GM23338 (cell line): ENCODE data around the gene C5orf58. TPM values are rescaled to one million over a fixed set of nuclear protein-coding genes. Genes with fewer than 3 reads are reported as not detected.

Experiments
- ATAC-seq: fragments of 200-7000 bp; cut with Tn5 transposase; 3 replicates; pipeline ENCODE4 v1.9.1; 2020
- DNase-seq: peaks from one replicate; pipeline ENCODE4 v3.0.0-alpha.2; 2015; ENCODE audit warnings: low spot score
- H2AFZ ChIP-seq: fragments of 200-600 bp; sonication (generic); 2 replicates; pipeline ENCODE4 v1.8.0; 2016; ENCODE audit warnings: antibody characterized with exemption, mild to moderate bottlenecking, moderate library complexity
- H3F3A ChIP-seq: fragments of 200-600 bp; sonication (generic); replicated peaks from 2 replicates; pipeline ENCODE4 v1.8.0; 2017; ENCODE audit warnings: antibody characterized with exemption, mixed run types, low read depth
- H3K27ac ChIP-seq: fragments of 200-600 bp; sonication (generic); 2 replicates; pipeline ENCODE4 v1.6.1; 2016; ENCODE audit warnings: low read depth
- H3K27me3 ChIP-seq: fragments of 200-600 bp; sonication (generic); 2 replicates; pipeline ENCODE4 v1.8.0; 2016; ENCODE audit warnings: mild to moderate bottlenecking, mixed run types, moderate library complexity; ENCODE audit not compliant: insufficient read depth
- H3K36me3 ChIP-seq: fragments of 200-600 bp; sonication (generic); 2 replicates; pipeline ENCODE4 v1.8.0; 2016; ENCODE audit warnings: mild to moderate bottlenecking; ENCODE audit not compliant: insufficient read depth
- H3K4me1 ChIP-seq: fragments of 200-600 bp; sonication (generic); 2 replicates; pipeline ENCODE4 v1.8.0; 2016; ENCODE audit warnings: mild to moderate bottlenecking, moderate library complexity; ENCODE audit not compliant: insufficient read depth
- H3K4me2 ChIP-seq: fragments of 200-600 bp; sonication (generic); 2 replicates; pipeline ENCODE4 v1.7.1; 2017; ENCODE audit warnings: mixed run types
- H3K4me3 ChIP-seq: fragments of 200-600 bp; sonication (generic); 2 replicates; pipeline ENCODE4 v1.6.1; 2016; ENCODE audit warnings: mixed run types
- H3K79me2 ChIP-seq: fragments of 200-600 bp; sonication (generic); replicated peaks from 2 replicates; pipeline ENCODE4 v1.8.0; 2017; ENCODE audit warnings: mild to moderate bottlenecking; ENCODE audit not compliant: insufficient read depth
- H3K9me2 ChIP-seq: fragments of 200-600 bp; sonication (generic); 2 replicates; pipeline ENCODE4 v1.8.0; 2017; ENCODE audit not compliant: insufficient read depth
- H4K20me1 ChIP-seq: fragments of 200-600 bp; sonication (generic); replicated peaks from 2 replicates; pipeline ENCODE4 v1.8.0; 2017; ENCODE audit warnings: mild to moderate bottlenecking; ENCODE audit not compliant: insufficient read depth
- H3K27ac Mint-ChIP-seq: 2 replicates; pipeline ENCODE4 v1.8.0; 2020; ENCODE audit warnings: inconsistent platforms, mild to moderate bottlenecking, moderate library complexity, mixed read lengths
- H3K27me3 Mint-ChIP-seq: 3 replicates; pipeline ENCODE4 v1.8.0; 2022; ENCODE audit warnings: low read depth, mild to moderate bottlenecking, moderate library complexity, mixed read lengths, inconsistent platforms; ENCODE audit not compliant: insufficient read depth, poor library complexity
- H3K36me3 Mint-ChIP-seq: 3 replicates; pipeline ENCODE4 v1.8.0; 2021; ENCODE audit warnings: low read depth, mild to moderate bottlenecking, inconsistent platforms, moderate library complexity, mixed read lengths
- H3K4me1 Mint-ChIP-seq: 3 replicates; pipeline ENCODE4 v1.8.0; 2020; ENCODE audit warnings: mild to moderate bottlenecking, inconsistent platforms, mixed read lengths
- H3K4me3 Mint-ChIP-seq: 3 replicates; pipeline ENCODE4 v1.8.0; 2021; ENCODE audit warnings: moderate library complexity, mild to moderate bottlenecking, inconsistent platforms, mixed read lengths
- H3K9me3 Mint-ChIP-seq: 3 replicates; pipeline ENCODE4 v1.8.0; 2020; ENCODE audit warnings: moderate library complexity, mild to moderate bottlenecking, inconsistent platforms, mixed read lengths
- CREB1 ChIP-seq: fragments of 250-450 bp; sonication (Bioruptor Pico); IDR thresholded peaks from 2 replicates; pipeline ENCODE4 v1.5.0; 2020; ENCODE audit warnings: low read depth, mild to moderate bottlenecking, moderate library complexity
- CTCF ChIP-seq, 2 experiments: fragments of 200-600 bp in 1 of 2; sonication (generic) in 1 of 2; conservative IDR thresholded peaks; 2 replicates each; pipeline versions ENCODE4 v1.5.1 to v1.6.1; 2016 to 2017; ENCODE audit warnings: antibody characterized with exemption in 2 of 2, low read depth in 2 of 2, mild to moderate bottlenecking in 2 of 2, moderate library complexity in 1 of 2
- ETS1 ChIP-seq: IDR thresholded peaks from 2 replicates; pipeline ENCODE4 v1.6.1; 2016; ENCODE audit warnings: antibody characterized with exemption
- EZH2 ChIP-seq: fragments of 200-600 bp; sonication (generic); IDR thresholded peaks from one replicate; pipeline ENCODE4 v1.8.0; 2017; ENCODE audit warnings: antibody characterized with exemption, mild to moderate bottlenecking, low read depth; ENCODE audit not compliant: unreplicated experiment
- EZH2phosphoT487 ChIP-seq: fragments of 200-600 bp; sonication (generic); IDR thresholded peaks from one replicate; pipeline ENCODE4 v1.8.1; 2018; ENCODE audit warnings: antibody characterized with exemption; ENCODE audit not compliant: unreplicated experiment
- JUNB ChIP-seq: IDR thresholded peaks from one replicate; pipeline ENCODE4 v1.6.1; 2016; ENCODE audit warnings: antibody characterized with exemption; ENCODE audit not compliant: unreplicated experiment
- NANOG ChIP-seq: IDR thresholded peaks from 2 replicates; pipeline ENCODE4 v1.6.1; 2016; ENCODE audit warnings: antibody characterized with exemption, borderline replicate concordance
- POLR2AphosphoS5 ChIP-seq: IDR thresholded peaks from 2 replicates; pipeline ENCODE4 v1.6.1; 2016; ENCODE audit warnings: antibody characterized with exemption, low read depth
- REST ChIP-seq: IDR thresholded peaks from one replicate; pipeline ENCODE4 v1.6.1; 2018; ENCODE audit warnings: antibody characterized with exemption; ENCODE audit not compliant: unreplicated experiment
- STAT1 ChIP-seq: IDR thresholded peaks from one replicate; pipeline ENCODE4 v1.6.1; 2016; ENCODE audit warnings: antibody characterized with exemption; ENCODE audit not compliant: unreplicated experiment
- ZNF331 ChIP-seq: fragments of 250-450 bp; sonication (Bioruptor Pico); IDR thresholded peaks from 2 replicates; pipeline ENCODE4 v1.5.0; 2020; ENCODE audit warnings: low read depth, mild to moderate bottlenecking, moderate library complexity
- polyA plus RNA-seq: library from polyadenylated mRNA; unstranded; fragments of >200 nt; fragmentation: Nextera tagmentation; extraction: Ambion mirVana; gene quantifications from 2 replicates; pipeline ENCODE4 v1.2.1, GENCODE V29; 2016
- total RNA-seq: library from RNA; depleted of rRNA; stranded (reverse); fragments of >200 nt; shearing (Covaris generic); gene quantifications from 2 replicates; pipeline ENCODE4 v1.2.3, GENCODE V29; 2014

C5orf58 gene
- total and polyA plus RNA-seq, 2 experiments from 2014 or later: 1.0 to 9.1 TPM

DNA sequence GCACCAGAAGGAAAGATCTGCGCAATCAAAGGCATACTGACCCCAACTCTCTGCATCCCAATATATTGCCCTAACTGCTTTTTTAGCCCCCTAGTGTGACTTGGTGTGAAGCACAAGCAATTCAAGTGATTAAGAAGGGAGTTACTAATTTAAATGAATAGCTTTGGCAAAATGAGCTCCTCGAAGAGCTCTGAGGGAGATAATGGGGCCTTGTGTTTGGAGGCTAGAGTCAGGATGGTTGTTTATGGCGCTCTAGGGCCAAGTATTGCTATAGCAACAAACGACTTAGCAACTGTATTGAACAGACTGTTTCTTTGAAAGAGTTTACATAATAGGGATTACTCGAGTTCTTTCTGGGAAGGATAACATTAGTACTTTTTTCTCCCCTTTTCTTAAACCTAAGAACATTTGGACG, 11.5 kb upstream of the C5orf58 start:
- Histone ChIP-seq H3K4me1 (peaks cover 19% of the 10 kb centered on the region; the same call in 1 of the 2 replicates), H3K9me2 (no peaks in the 10 kb centered on the region), H3F3A (no peaks in the 10 kb centered on the region), H2AFZ (no peak overlapping the region), H3K27me3 (no peaks in the 10 kb centered on the region), H3K27ac (no peak overlapping the region), H3K36me3 (no peaks in the 10 kb centered on the region), H3K4me3 (no peak overlapping the region), H3K79me2 (no peaks in the 10 kb centered on the region), H4K20me1 (no peaks in the 10 kb centered on the region), H3K4me2 (0 out of 2 replicates have a peak overlapping the region, but pooled peaks have one; percentile 30)
- TF ChIP-seq CTCF (conservative IDR thresholded peaks at IDR 0.05; ENCODE audit: low read depth in 2 of 2): peak; percentile 15 to 40; a peak in 3 of 4 replicates
- no peak for TF ChIP-seq JUNB
- Mint-ChIP-seq H3K4me3 (no peak overlapping the region), H3K9me3 (no peaks in the 10 kb centered on the region), H3K27ac (no peak overlapping the region), H3K36me3 (no peaks in the 10 kb centered on the region), H3K4me1 (peaks cover 45% of the 10 kb centered on the region), H3K27me3 (peaks cover 6% of the 10 kb centered on the region)
- peak; percentile 72 for ATAC-seq
- peak; percentile 78 for DNase-seq

- H3K36me3 Mint-ChIP-seq: no peaks in the 10 kb centered on the region
- Histone ChIP-seq H3K4me3 (no peak overlapping the region), H3K27ac (no peak overlapping the region), H2AFZ (no peak overlapping the region), H3K36me3 (no peaks in the 10 kb centered on the region), H3K79me2 (no peaks in the 10 kb centered on the region), H3K27me3 (no peaks in the 10 kb centered on the region), H3K4me2 (no peak overlapping the region), H3K4me1 (peaks cover 19% of the 10 kb centered on the region; the same call in 1 of the 2 replicates), H3K9me2 (no peaks in the 10 kb centered on the region), H4K20me1 (no peaks in the 10 kb centered on the region), H3F3A (no peaks in the 10 kb centered on the region)
- DNase-seq (no peak), ATAC-seq (no peak)
- peaks cover 53% of the 10 kb centered on the region for H3K4me1 Mint-ChIP-seq
- no peaks in the 10 kb centered on the region for H3K9me3 Mint-ChIP-seq
- H3K27ac Mint-ChIP-seq: no peak overlapping the region
- TF ChIP-seq EZH2phosphoT487: no peak
- TF ChIP-seq EZH2: no peak
- H3K27me3 Mint-ChIP-seq: peaks cover 8% of the 10 kb centered on the region
- H3K4me3 Mint-ChIP-seq: no peak overlapping the region
These were observed 9.4 kb upstream of the C5orf58 start for GRCh38 chr5:170223360-170223759.

- Histone ChIP-seq H3K4me2 (no peak overlapping the region), H4K20me1 (no peaks in the 10 kb centered on the region), H3K27me3 (no peaks in the 10 kb centered on the region), H3K9me2 (no peaks in the 10 kb centered on the region), H3K4me3 (no peak overlapping the region), H3K79me2 (no peaks in the 10 kb centered on the region), H3K36me3 (no peaks in the 10 kb centered on the region), H3K4me1 (peaks cover 19% of the 10 kb centered on the region; the same call in 1 of the 2 replicates), H2AFZ (no peak overlapping the region), H3K27ac (no peak overlapping the region), H3F3A (no peaks in the 10 kb centered on the region)
- Mint-ChIP-seq H3K27ac (no peak overlapping the region), H3K4me1 (peaks cover 53% of the 10 kb centered on the region), H3K36me3 (no peaks in the 10 kb centered on the region), H3K9me3 (no peaks in the 10 kb centered on the region), H3K27me3 (peaks cover 8% of the 10 kb centered on the region), H3K4me3 (no peak overlapping the region)
- DNase-seq: no peak
- ATAC-seq: no peak
- TF ChIP-seq NANOG (no peak), STAT1 (no peak), EZH2 (no peak), POLR2AphosphoS5 (no peak), ETS1 (no peak), REST (no peak), ZNF331 (CRISPR knock-in tag) (no peak), CREB1 (CRISPR knock-in tag) (no peak), CTCF (conservative IDR thresholded peaks at IDR 0.05; ENCODE audit: low read depth in 2 of 2) (no peak)
These were observed 8.9 kb upstream of the C5orf58 start for GRCh38 chr5:170223906-170224305.
